ENCODE results near the gene SLC4A4.

Gene SLC4A4

DNA sequence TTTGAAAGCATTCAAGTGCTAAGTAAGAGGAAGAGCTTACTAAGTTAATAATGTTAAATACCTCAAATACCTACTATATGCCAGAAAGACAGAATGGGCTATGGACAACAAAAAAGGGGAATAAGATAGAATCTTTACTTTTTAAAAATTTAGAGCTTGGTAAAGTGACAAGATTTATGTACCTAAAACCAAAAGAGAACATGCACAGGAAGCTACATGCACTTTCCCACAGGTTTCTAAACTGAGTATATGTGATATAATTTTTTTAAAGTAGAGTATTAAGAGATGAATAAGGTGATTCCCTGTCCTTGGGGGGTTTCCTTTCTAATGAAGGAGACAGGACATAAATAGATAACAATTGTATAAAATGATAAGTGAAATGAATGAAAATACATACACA is 30.7 kb downstream of the SLC4A4 start:
- TF ChIP-seq, protein P1, sequence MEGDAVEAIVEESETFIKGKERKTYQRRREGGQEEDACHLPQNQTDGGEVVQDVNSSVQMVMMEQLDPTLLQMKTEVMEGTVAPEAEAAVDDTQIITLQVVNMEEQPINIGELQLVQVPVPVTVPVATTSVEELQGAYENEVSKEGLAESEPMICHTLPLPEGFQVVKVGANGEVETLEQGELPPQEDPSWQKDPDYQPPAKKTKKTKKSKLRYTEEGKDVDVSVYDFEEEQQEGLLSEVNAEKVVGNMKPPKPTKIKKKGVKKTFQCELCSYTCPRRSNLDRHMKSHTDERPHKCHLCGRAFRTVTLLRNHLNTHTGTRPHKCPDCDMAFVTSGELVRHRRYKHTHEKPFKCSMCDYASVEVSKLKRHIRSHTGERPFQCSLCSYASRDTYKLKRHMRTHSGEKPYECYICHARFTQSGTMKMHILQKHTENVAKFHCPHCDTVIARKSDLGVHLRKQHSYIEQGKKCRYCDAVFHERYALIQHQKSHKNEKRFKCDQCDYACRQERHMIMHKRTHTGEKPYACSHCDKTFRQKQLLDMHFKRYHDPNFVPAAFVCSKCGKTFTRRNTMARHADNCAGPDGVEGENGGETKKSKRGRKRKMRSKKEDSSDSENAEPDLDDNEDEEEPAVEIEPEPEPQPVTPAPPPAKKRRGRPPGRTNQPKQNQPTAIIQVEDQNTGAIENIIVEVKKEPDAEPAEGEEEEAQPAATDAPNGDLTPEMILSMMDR (IDR thresholded peaks at IDR 0.05; ENCODE audit: low read depth, low read length, missing control alignments), result no peak
- DNase-seq (ENCODE audit: low read depth), result no peak
- no peak overlapping the region for H3K4me3 ChIP-seq (ENCODE audit: low read depth, low read length)

DNA sequence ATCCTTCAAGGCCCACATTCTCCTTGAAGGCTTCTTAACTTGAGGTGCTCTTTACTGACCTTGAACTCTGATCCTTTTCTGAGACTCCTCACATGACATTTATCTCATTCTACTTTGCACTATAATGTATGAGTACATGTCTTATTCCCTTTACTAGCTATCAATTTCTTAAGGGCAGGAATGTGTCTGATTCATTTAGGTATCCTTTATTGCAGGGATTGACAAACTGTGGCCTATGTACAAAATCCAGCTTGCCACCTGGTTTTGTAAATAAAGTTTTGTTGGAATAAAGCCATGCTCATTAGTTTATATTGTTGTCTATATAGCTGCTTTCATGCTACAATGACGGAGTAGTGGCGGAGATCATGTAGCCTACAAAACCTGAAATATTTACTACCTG is 36.7 kb downstream of the SLC4A4 start:
- DNase-seq (ENCODE audit: low read depth), result no peak
- TF ChIP-seq, protein P1 (IDR thresholded peaks at IDR 0.05; ENCODE audit: low read depth, low read length, missing control alignments), result no peak
- H3K4me3 ChIP-seq (ENCODE audit: low read depth, low read length), result no peak overlapping the region

DNA sequence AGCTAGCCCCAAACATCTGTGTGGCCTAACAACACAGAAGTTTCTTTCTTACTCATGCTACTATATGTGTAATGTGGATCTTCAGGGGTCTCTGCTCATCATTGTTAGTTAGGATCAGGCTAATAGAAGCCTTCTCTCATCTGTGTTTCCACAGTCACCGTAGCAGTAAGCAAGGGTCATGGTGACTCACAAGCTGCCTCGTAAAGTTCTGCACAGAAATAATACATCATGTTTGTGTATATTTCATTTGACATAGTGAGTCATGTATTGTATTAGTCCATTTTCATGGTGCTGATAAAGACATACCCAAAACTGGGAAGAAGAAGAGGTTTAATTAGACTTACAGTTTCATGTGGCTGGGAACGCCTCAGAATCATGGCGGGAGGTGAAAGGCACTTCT is 38.7 kb downstream of the SLC4A4 start:
- DNase-seq (ENCODE audit: low read depth), result no peak
- TF ChIP-seq, protein P1 (IDR thresholded peaks at IDR 0.05; ENCODE audit: low read depth, low read length, missing control alignments), result no peak
- no peak overlapping the region for H3K4me3 ChIP-seq (ENCODE audit: low read depth, low read length)

DNA sequence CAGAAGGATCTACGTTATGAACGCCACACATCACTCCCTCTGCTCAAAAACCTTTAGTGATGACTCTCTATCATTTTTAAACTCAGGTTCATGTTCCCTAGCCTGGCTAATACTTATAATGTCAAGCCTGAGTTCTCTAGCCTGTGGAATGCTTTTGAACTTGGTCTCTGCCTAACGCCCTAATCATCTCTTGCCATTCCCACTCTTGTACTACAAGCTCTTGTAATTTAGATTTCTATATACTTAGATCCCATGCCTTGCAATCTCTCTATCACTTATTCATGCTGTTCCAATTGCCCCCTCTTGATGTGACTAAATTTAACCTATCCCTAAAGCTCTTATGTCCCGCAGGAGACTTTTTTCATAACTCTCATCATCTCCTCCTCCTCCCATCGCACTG is 40.3 kb downstream of the SLC4A4 start:
- DNase-seq (ENCODE audit: low read depth), result no peak
- no peak overlapping the region for H3K4me3 ChIP-seq (ENCODE audit: low read depth, low read length)
- TF ChIP-seq, protein P1 (IDR thresholded peaks at IDR 0.05; ENCODE audit: low read depth, low read length, missing control alignments), result no peak

DNA sequence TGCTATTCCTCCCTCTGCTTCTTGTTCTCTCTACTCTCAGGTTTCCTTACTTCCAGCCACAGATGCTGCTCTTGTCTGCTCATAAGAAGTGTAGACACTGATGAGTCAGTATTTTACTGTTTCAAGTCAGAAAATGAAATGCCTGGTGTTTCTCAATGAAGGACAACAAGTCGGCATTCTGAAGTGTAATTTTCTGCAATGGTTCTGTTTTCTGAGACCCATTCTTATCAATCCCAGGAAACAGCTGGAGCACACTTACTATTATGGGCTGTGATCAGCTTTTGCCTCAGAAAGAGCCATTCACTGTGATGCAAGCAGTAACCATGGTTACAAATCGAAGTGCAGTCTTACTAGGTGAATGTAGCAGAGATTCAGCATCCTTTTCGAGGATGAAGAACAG is 42.0 kb downstream of the SLC4A4 start:
- DNase-seq (ENCODE audit: low read depth), result no peak
- no peak overlapping the region for H3K4me3 ChIP-seq (ENCODE audit: low read depth, low read length)
- TF ChIP-seq, protein P1 (IDR thresholded peaks at IDR 0.05; ENCODE audit: low read depth, low read length, missing control alignments), result no peak

DNA sequence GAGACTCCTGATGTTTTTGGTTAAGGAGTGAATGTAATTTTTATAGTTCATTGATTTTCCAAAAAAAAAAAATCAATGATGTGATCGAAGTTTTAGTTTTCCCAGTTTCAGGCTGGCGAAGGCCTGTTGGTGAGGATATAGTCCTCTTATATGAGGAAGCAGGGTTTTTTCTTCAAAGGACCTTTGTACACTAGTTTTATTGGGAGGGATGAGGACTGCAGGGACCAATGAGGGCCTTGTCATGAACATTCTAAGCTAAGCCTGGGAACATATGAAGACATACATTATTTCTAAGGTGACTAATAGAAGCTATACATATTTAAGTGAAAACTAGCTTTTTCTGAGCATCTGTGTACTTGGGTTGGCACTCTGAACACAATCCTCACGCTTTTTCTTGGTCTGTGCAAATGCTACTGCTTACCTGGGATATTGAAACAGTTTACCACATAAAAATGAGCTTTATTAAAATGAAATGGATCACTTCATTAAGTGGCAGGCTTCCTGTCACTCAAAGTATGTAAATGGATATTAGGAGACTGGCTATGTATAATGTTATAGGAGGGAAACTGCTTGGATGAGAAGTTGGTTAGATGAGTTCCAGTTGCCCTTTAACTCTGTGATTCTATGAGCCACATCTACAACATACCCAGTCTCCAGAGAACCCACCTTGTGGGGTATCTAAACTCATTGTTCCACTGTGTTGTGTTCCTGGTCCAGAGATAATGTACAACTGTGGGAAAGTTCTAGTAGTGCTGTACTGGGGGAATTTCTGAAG is 43.5 kb downstream of the SLC4A4 start:
- TF ChIP-seq, protein P1 (IDR thresholded peaks at IDR 0.05; ENCODE audit: low read depth, low read length, missing control alignments), result no peak
- no peak overlapping the region for H3K4me3 ChIP-seq (ENCODE audit: low read depth, low read length)
- DNase-seq (ENCODE audit: low read depth), result no peak
